B cell (primary cell): ENCODE measurements around the gene RGS19. TPM values are rescaled to one million over a fixed set of nuclear protein-coding genes. Genes with fewer than 3 reads are reported as not detected.

Source experiments
- ATAC-seq: fragments of 200-7000 bp; cut with Tn5 transposase; one replicate; pipeline ENCODE4 v1.10.0; 2021; ENCODE audit warnings: low read depth, mild to moderate bottlenecking, moderate number of reproducible peaks, moderate library complexity
- CTCF ChIA-PET: fragments of 350-600 bp; sonication (Branson Sonifier 250); formaldehyde crosslinking; loops from one replicate; lab custom pipeline; 2021; ENCODE audit warnings: antibody characterized with exemption, inconsistent platforms; lab: Charles Lee
- POLR2A ChIA-PET: fragments of 350-600 bp; sonication (Branson Sonifier 250); formaldehyde crosslinking; loops from one replicate; lab custom pipeline; 2021; ENCODE audit warnings: antibody characterized with exemption; lab: Charles Lee
- DNase-seq: peaks from one replicate; pipeline ENCODE4 v3.0.0; 2013
- H2AFZ ChIP-seq: 2 replicates; pipeline ENCODE4 v1.6.1; 2012; ENCODE audit warnings: mild to moderate bottlenecking, low read depth, low read length; ENCODE audit not compliant: insufficient read depth, poor library complexity, severe bottlenecking
- H3K27ac ChIP-seq, 2 donors: 1 replicate in 1 of 2; 2 replicates in 1 of 2; pipeline ENCODE4 v1.5.1; 2012 to 2013; ENCODE audit warnings: low read length in 2 of 2, mild to moderate bottlenecking in 2 of 2, moderate library complexity in 1 of 2
- H3K27me3 ChIP-seq, 4 experiments: fragments of 200-600 bp in 1 of 4; sonication (generic) in 1 of 4; replicated peaks in 1 of 4; 1 replicate in 2 of 4; 2 replicates in 2 of 4; pipeline versions ENCODE4 v1.6.1 to v1.7.0; 2013 to 2016; ENCODE audit warnings: low read length in 3 of 4, mild to moderate bottlenecking in 2 of 4, mixed read lengths in 1 of 4, moderate library complexity in 1 of 4; ENCODE audit not compliant: insufficient read depth in 4 of 4, control insufficient read depth in 3 of 4; ENCODE audit errors: control extremely low read depth in 1 of 4
- H3K36me3 ChIP-seq, 2 experiments: replicated peaks in 1 of 2; 1 replicate in 1 of 2; 2 replicates in 1 of 2; pipeline versions ENCODE4 v1.6.1 to v1.7.1; 2013; ENCODE audit warnings: low read length in 1 of 2; ENCODE audit not compliant: insufficient read depth in 2 of 2, control insufficient read depth in 1 of 2; ENCODE audit errors: control extremely low read depth in 1 of 2, extremely low read depth in 1 of 2
- H3K4me1 ChIP-seq, 2 donors: fragments of 200-600 bp in 1 of 2; sonication (generic) in 1 of 2; 1 replicate in 1 of 2; 2 replicates in 1 of 2; pipeline versions ENCODE4 v1.5.1 to v1.6.1; 2013 to 2017; ENCODE audit warnings: low read length in 2 of 2; ENCODE audit not compliant: control insufficient read depth in 2 of 2, insufficient read depth in 2 of 2
- H3K4me2 ChIP-seq: replicated peaks from 2 replicates; pipeline ENCODE3; 2012; ENCODE audit warnings: mild to moderate bottlenecking, low read depth, low read length; ENCODE audit not compliant: poor library complexity, severe bottlenecking
- H3K4me3 ChIP-seq, 5 experiments: fragments of 200-600 bp in 1 of 5; sonication (generic) in 1 of 5; 1 replicate in 3 of 5; 2 replicates in 2 of 5; pipeline versions ENCODE4 v1.5.1 to v1.7.0; 2011 to 2016; ENCODE audit warnings: low read length in 4 of 5, mild to moderate bottlenecking in 4 of 5, low read depth in 2 of 5, control low read depth in 1 of 5, moderate library complexity in 1 of 5; ENCODE audit not compliant: insufficient read depth in 1 of 5; ENCODE audit errors: control extremely low read depth in 1 of 5, extremely low read depth in 1 of 5
- H3K79me2 ChIP-seq: fragments of 200-600 bp; sonication (generic); one replicate; pipeline ENCODE4 v1.6.0; 2016; ENCODE audit warnings: low read length; ENCODE audit not compliant: control insufficient read depth, insufficient read depth
- H3K9ac ChIP-seq: fragments of 200-600 bp; sonication (generic); 2 replicates; pipeline ENCODE4 v1.6.1; 2017; ENCODE audit warnings: mild to moderate bottlenecking, low read length, moderate library complexity
- H3K9me3 ChIP-seq, 3 donors: one replicate each; pipeline versions ENCODE4 v1.6.1 to v1.7.1; 2013; ENCODE audit warnings: low read length in 2 of 3; ENCODE audit not compliant: control insufficient read depth in 2 of 3, insufficient read depth in 1 of 3; ENCODE audit errors: control extremely low read depth in 1 of 3
- H4K20me1 ChIP-seq: 2 replicates; pipeline ENCODE4 v1.6.0; 2012; ENCODE audit warnings: mild to moderate bottlenecking, low read length; ENCODE audit not compliant: insufficient read depth, control insufficient read depth, poor library complexity, severe bottlenecking
- H3K27ac Mint-ChIP-seq: one replicate; pipeline ENCODE4 v1.8.0; 2021; ENCODE audit warnings: mixed read lengths
- H3K27me3 Mint-ChIP-seq: one replicate; pipeline ENCODE4 v1.8.0; 2021; ENCODE audit warnings: mixed read lengths
- H3K4me1 Mint-ChIP-seq: one replicate; pipeline ENCODE4 v1.8.0; 2021; ENCODE audit warnings: mixed read lengths
- H3K4me3 Mint-ChIP-seq: one replicate; pipeline ENCODE4 v1.8.0; 2021; ENCODE audit warnings: mixed read lengths
- H3K9me3 Mint-ChIP-seq: one replicate; pipeline ENCODE4 v1.8.0; 2022; ENCODE audit warnings: mixed read lengths; ENCODE audit not compliant: insufficient read depth
- EZH2 ChIP-seq: IDR thresholded peaks from 2 replicates; pipeline ENCODE4 v1.6.1; 2012; ENCODE audit warnings: borderline replicate concordance, low read depth, mild to moderate bottlenecking, moderate library complexity, low read length; ENCODE audit not compliant: insufficient read depth, poor library complexity, severe bottlenecking
- WGBS: methylation state at CpG from one replicate; pipeline ENCODE4 v1.1.5; 2013; ENCODE audit warnings: missing lambda C conversion rate; ENCODE audit not compliant: insufficient coverage; 5-methylcytosine and 5-hydroxymethylcytosine counted together
- intact Hi-C: fragments of 100-400 bp; cut with micrococcal nuclease; formaldehyde crosslinking; loops from one replicate; pipeline ENCODE4 v1.10.0; 2022
- polyA plus RNA-seq: library from polyadenylated mRNA; depleted of rRNA; stranded (reverse); fragments of >200 nt; gene quantifications from 2 replicates; pipeline ENCODE4 v1.2.3, GENCODE V29; 2012
- total RNA-seq, 2 donors: library from RNA; stranded (reverse); fragments of 120-200 nt in 1 of 2; gene quantifications; 1 replicate in 1 of 2; 2 replicates in 1 of 2; pipeline versions ENCODE4 v1.2.3 to v1.2.4, GENCODE V29; 2013 to 2022
- TF ChIP-seq, protein P1 (sequence below): fragments of 200-600 bp; IDR thresholded peaks from one replicate; pipeline ENCODE4 v1.8.0; 2022; ENCODE audit warnings: antibody characterized with exemption, mild to moderate bottlenecking

The RGS19 gene
- total and polyA plus RNA-seq, 2 donors (not counting 1 experiment from before 2014, with no cell fraction given), result 69.4 to 203 TPM

DNA sequence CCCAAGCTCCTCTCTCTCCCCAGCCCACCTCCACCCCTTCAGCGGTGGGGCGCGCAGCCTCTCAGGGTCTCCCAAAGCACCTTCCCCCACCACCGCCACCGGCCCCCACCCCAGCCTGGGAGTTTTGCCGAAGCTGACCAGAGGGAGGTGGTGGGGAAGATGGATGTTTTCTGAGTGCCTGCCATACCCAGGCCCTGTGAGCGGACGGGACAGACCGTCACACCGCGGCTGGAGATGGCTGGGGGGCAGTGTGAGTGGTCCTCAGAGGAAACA is 37.6 kb downstream of the RGS19 start:
- ChIA-PET CTCF (interaction anchor here (1.0 to 6.4 kb wide), 6 partner anchors 12 to 79 kb away, joined by 3 to 108 read pairs (median 14); partner anchors contain the start of genes OPRL1 and RGS19), POLR2A (no interaction called here)
- intact Hi-C loops, result no loop called here
- Histone ChIP-seq H3K79me2 (no peaks in the 10 kb centered on the region), H2AFZ (peak overlapping the region; percentile 77), H3K4me2 (peak overlapping the region; percentile 86), H3K9ac (peak overlapping the region; percentile 75), H3K4me1 (peaks cover 31 to 32% of the 10 kb centered on the region in 2 donors), H3K4me3 (peak overlapping the region in 4 of 5 experiments; percentile 52 to 64 (median 60)), H3K27ac (no peak overlapping the region), H3K27me3 (peaks cover 0 to 33% (median 12%) of the 10 kb centered on the region in 4 experiments), H4K20me1 (peaks cover 6% of the 10 kb centered on the region), H3K36me3 (no peaks in the 10 kb centered on the region), H3K9me3 (peaks cover 0 to 3% (median 0%) of the 10 kb centered on the region in 3 donors)
- TF ChIP-seq, protein P1, sequence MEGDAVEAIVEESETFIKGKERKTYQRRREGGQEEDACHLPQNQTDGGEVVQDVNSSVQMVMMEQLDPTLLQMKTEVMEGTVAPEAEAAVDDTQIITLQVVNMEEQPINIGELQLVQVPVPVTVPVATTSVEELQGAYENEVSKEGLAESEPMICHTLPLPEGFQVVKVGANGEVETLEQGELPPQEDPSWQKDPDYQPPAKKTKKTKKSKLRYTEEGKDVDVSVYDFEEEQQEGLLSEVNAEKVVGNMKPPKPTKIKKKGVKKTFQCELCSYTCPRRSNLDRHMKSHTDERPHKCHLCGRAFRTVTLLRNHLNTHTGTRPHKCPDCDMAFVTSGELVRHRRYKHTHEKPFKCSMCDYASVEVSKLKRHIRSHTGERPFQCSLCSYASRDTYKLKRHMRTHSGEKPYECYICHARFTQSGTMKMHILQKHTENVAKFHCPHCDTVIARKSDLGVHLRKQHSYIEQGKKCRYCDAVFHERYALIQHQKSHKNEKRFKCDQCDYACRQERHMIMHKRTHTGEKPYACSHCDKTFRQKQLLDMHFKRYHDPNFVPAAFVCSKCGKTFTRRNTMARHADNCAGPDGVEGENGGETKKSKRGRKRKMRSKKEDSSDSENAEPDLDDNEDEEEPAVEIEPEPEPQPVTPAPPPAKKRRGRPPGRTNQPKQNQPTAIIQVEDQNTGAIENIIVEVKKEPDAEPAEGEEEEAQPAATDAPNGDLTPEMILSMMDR, result no peak
- TF ChIP-seq EZH2, result no peak
- peaks cover 23% of the 10 kb centered on the region for H3K4me1 Mint-ChIP-seq
- DNase-seq (no peak), ATAC-seq (no peak)
- H3K27ac Mint-ChIP-seq, result peak overlapping the region; percentile 26
- H3K27me3 Mint-ChIP-seq, result peaks cover 31% of the 10 kb centered on the region
- 2% methylated on average over 5 of the region's 11 CpGs for WGBS
- peak overlapping the region; percentile 77 for H3K4me3 Mint-ChIP-seq
- H3K9me3 Mint-ChIP-seq, result no peaks in the 10 kb centered on the region

DNA sequence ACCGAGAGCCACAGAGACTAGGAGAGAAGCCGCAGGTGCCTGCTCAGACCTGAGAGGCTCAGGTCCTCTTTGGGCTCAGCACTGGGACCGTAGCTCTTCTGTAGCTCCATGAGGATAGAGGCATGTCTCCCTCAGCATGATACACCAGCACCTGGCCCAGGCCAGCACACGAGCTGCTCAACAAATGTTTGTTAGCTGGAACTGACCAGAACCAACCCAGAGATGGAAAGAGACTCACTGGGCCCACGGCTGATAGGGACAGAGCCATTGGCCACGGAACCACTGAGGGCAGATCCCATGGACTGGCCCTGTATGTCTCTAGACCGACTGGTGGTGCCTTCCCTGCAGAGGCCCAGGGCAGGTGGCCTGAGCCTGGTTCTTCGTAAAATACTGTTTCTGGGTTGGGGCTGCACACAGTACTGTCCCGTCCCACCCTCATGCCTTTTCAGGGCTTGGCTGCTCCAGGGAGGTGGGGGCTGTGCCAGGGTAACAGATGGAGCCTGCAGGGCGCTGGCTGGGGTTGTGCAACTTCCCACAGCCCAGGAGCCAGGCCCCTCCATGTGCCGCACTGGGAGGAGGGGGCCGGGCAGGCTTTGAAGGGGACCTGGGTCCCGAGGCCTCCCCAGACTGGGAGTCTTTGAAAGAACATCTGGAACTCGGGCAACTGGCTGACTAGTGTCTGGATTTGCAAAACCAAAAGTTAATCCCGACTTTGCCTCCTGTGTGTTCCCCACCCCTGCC is 38.1 kb downstream of the RGS19 start:
- Mint-ChIP-seq H3K9me3 (no peaks in the 10 kb centered on the region), H3K27me3 (peaks cover 26% of the 10 kb centered on the region), H3K4me1 (peaks cover 23% of the 10 kb centered on the region), H3K4me3 (peak overlapping the region; percentile 77), H3K27ac (peak overlapping the region; percentile 26)
- Histone ChIP-seq H3K36me3 (no peaks in the 10 kb centered on the region), H3K79me2 (no peaks in the 10 kb centered on the region), H2AFZ (peak overlapping the region; percentile 77), H4K20me1 (peaks cover 6% of the 10 kb centered on the region), H3K4me3 (peak overlapping the region in 1 of 5 experiments; percentile 64), H3K4me1 (peaks cover 31 to 32% of the 10 kb centered on the region in 2 donors), H3K27me3 (peaks cover 0 to 32% (median 12%) of the 10 kb centered on the region in 4 experiments), H3K9ac (peak overlapping the region; percentile 75), H3K4me2 (peak overlapping the region; percentile 86), H3K9me3 (peaks cover 0 to 3% (median 0%) of the 10 kb centered on the region in 3 donors), H3K27ac (no peak overlapping the region)
- WGBS, result 51% methylated on average over 15 of the region's 15 CpGs
- intact Hi-C loops, result no loop called here
- POLR2A ChIA-PET, result no interaction called here
- CTCF ChIA-PET, result interaction anchor here (0.8 to 6.4 kb wide), 11 partner anchors 13 to 154 kb away, joined by 3 to 108 read pairs (median 5); partner anchors contain the start of genes OPRL1, RGS19 and TCEA2
- DNase-seq (no peak), ATAC-seq (no peak)
- TF ChIP-seq, protein P1, result no peak
- TF ChIP-seq EZH2, result no peak
